Mucosa of descending colon (tissue), 3 donors: ENCODE data around the gene TUBA3E. TPM values are rescaled to one million over a fixed set of nuclear protein-coding genes. Genes with fewer than 3 reads are reported as not detected.
"Not testable (repeated sequence)": the region's sequence is repeated elsewhere in the genome, so short reads cannot be mapped to it uniquely, and the experiment has no call there.

Experiments
- ATAC-seq: fragments of 200-7000 bp; cut with Tn5 transposase; one replicate; pipeline ENCODE4 v1.9.1; 2020; ENCODE audit warnings: mild to moderate bottlenecking, moderate library complexity
- DNase-seq, 3 donors: peaks; one replicate each; pipeline ENCODE4 v3.0.0-alpha.2; 2020
- H3K36me3 ChIP-seq: fragments of 200-600 bp; one replicate; pipeline ENCODE4 v1.8.0; 2021; ENCODE audit warnings: low read depth, mild to moderate bottlenecking
- H3K4me1 ChIP-seq: fragments of 200-600 bp; one replicate; pipeline ENCODE4 v1.8.0; 2021; ENCODE audit warnings: low read depth, mild to moderate bottlenecking
- H3K4me3 ChIP-seq: fragments of 200-600 bp; one replicate; pipeline ENCODE4 v1.8.0; 2021; ENCODE audit warnings: mild to moderate bottlenecking
- H3K9me3 ChIP-seq: fragments of 200-600 bp; one replicate; pipeline ENCODE4 v1.8.0; 2021; ENCODE audit warnings: mild to moderate bottlenecking
- intact Hi-C, 2 donors: fragments of 100-400 bp; cut with DNase I in 1 of 2; cut with micrococcal nuclease in 1 of 2; formaldehyde crosslinking; loops; one replicate each; pipeline versions ENCODE4 v1.11.0 to v1.11.1; 2022; cut with DNase I, micrococcal nuclease
- total RNA-seq, 3 donors: library from RNA; stranded (reverse); fragmentation: NEBNext Ultra II Directional in 2 of 3; extraction: Animal tissue kit (Norgen Biotek cat#: 25700) in 2 of 3; gene quantifications; one replicate each; pipeline versions ENCODE4 v1.2.1 to v1.2.4, GENCODE V29; 2021 to 2023
- TF ChIP-seq, protein P1 (sequence below): fragments of 200-600 bp; IDR thresholded peaks from one replicate; pipeline ENCODE4 v1.8.0; 2022; ENCODE audit warnings: antibody characterized with exemption, mild to moderate bottlenecking
- donor health status: DM: no; HTN: no; CAD: no; lungs with moderate emphysema.
- donor health status: DM: no; HTN: no; CAD: no.
- donor health status: DM: no; HTN: yes; CAD: no.

TUBA3E gene
- total RNA-seq, 3 donors from 2014 or later, result not detected

DNA sequence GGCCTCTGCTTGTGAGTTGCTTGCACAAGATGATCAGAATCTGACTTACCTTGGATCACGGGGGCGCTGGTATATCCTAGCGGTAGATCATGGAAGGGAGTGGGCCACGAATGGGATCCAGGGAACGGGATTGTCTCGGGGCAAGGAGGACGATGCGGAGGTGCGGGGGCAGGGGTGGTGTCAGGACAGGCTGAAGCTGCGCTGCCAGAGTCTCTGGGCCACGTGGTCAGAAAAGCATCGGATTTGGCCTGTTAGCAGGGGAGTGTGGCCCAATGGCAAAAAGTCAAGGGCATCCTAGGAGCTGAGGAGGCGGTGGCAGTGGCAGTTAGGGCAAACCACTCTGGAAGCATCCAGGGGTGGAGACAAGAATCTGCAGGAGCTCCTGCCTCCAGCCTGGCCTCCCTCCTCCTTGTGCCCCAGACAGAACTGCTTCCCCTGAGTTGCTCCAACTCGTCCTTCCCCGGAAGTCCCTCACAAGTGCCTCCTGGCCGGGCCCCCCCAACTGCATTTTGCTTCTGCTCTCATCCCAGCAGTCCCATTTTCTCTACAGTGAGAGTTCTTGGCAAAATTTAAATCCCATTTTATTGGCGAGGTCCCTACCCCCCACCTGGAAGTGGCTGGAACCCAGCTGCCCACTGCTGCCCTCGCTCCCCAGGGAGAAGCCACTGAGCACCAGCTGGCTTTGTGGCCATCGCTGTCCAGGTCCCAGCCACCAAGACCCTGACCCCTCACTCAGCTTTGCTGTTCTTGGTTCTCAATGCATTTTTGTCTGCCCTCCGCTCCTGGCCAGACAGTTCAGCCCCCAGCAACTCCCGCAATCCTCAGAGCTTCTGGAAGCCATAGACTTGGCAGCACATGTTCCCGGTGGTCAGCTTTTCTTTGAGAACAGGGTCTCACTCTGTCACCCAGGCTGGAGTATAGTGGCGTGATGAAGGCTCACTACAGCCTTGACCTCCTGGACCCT, 47.8 kb downstream of the TUBA3E start:
- intact Hi-C loops, result no loop called here

DNA sequence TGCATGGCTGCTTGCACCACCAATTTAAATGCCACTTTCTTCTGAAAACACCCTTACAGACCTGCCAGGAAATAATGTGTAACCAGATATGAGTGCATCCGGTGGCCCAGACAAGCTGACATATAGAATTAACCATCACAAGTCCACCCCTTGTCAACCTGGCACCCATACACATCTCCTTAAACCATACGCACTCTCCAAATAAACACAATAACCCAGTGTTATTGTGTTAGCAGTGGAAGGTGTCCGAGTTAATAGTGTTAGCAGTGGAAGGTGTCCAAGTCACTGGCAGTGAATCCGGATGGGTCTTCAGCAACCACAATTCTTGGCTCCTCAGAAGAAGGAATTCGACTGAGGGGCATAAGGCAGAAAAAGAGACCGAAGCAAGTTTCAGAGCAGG, 49.7 kb downstream of the TUBA3E start:
- H3K9me3 ChIP-seq, H3K36me3 ChIP-seq, H3K4me3 ChIP-seq, DNase-seq, H3K4me1 ChIP-seq, intact Hi-C loops, ATAC-seq: not testable (repeated sequence)

More for the DNA sequence above, 47.8 kb downstream of the TUBA3E start:
- no peak overlapping the region for H3K4me3 ChIP-seq
- H3K9me3 ChIP-seq, result no peaks in the 10 kb centered on the region
- TF ChIP-seq, protein P1, sequence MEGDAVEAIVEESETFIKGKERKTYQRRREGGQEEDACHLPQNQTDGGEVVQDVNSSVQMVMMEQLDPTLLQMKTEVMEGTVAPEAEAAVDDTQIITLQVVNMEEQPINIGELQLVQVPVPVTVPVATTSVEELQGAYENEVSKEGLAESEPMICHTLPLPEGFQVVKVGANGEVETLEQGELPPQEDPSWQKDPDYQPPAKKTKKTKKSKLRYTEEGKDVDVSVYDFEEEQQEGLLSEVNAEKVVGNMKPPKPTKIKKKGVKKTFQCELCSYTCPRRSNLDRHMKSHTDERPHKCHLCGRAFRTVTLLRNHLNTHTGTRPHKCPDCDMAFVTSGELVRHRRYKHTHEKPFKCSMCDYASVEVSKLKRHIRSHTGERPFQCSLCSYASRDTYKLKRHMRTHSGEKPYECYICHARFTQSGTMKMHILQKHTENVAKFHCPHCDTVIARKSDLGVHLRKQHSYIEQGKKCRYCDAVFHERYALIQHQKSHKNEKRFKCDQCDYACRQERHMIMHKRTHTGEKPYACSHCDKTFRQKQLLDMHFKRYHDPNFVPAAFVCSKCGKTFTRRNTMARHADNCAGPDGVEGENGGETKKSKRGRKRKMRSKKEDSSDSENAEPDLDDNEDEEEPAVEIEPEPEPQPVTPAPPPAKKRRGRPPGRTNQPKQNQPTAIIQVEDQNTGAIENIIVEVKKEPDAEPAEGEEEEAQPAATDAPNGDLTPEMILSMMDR, result no peak
- H3K36me3 ChIP-seq, result no peaks in the 10 kb centered on the region
- no peaks in the 10 kb centered on the region for H3K4me1 ChIP-seq
- ATAC-seq (no peak), DNase-seq (no peak)

DNA sequence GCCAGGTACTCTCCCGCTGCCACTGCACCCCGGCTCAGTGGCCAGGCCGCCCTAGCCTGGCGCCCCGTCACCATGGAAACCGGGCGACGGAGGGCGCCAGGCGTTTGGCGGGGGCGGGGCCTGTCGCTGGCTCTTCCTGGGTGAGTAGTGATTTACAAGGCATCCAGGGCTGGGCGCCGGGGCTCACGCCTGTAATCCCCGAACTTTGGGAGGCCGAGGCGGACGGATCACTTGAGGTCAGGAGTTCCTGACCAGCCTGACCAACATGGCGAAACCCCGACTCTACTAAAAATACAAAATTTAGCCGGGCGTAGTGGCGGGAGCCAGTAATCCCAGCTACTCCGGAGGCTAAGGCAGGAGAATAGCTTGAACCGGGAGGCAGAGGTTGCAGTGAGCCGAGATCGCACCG, 53.2 kb downstream of the TUBA3E start, which contains the start of gene CCDC74B:
Gene CCDC74B, minus strand, starts transcription at position 107 of the 409 bp plus-strand sequence. CDS start 116 bp downstream, outside the sequence.
- peak; percentile 47 to 67 (median 62) for DNase-seq
- H3K9me3 ChIP-seq, H3K4me1 ChIP-seq, H3K36me3 ChIP-seq, intact Hi-C loops, H3K4me3 ChIP-seq: not testable (repeated sequence)
- ATAC-seq, result peak; percentile 86

DNA sequence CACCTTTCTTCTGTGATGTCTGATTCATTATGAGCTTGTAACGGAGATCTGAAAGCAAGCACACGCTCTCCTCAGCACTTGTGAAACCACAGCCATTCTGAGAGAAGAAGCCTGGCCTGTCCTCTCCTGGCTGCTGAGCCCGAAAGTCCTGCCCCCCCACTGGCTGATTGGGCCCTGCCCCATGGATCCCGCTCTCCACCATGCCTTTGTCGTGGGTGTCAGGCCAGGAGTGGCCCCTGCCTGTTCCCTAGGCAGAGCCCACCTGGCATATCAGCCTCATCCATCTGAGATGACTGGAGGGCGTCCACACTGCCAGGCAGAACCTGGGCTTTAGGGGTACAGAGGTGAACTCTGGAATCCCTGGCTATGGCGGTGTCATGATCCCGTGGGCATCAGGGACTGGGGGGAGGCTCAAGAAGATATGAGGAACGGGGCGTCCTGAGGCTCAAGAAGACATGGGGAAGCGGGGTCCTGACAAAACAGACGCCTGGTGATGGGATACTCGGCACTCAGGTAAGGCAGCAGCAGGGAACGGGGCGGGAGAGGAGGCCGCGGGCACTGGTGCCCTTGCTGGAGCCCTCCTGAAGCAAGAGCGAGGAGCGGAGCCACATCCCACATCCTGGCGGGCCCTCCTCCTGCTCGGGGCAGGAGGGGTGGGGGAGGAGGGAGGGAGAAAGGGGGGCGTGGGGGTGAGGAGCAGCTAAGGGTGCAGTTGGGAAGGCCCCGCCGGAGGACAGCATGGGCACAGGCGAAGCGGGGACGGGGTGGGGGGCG, 54.8 kb downstream of the TUBA3E start:
- intact Hi-C loops, H3K4me1 ChIP-seq, ATAC-seq, H3K9me3 ChIP-seq, H3K4me3 ChIP-seq, H3K36me3 ChIP-seq, DNase-seq: not testable (repeated sequence)

DNA sequence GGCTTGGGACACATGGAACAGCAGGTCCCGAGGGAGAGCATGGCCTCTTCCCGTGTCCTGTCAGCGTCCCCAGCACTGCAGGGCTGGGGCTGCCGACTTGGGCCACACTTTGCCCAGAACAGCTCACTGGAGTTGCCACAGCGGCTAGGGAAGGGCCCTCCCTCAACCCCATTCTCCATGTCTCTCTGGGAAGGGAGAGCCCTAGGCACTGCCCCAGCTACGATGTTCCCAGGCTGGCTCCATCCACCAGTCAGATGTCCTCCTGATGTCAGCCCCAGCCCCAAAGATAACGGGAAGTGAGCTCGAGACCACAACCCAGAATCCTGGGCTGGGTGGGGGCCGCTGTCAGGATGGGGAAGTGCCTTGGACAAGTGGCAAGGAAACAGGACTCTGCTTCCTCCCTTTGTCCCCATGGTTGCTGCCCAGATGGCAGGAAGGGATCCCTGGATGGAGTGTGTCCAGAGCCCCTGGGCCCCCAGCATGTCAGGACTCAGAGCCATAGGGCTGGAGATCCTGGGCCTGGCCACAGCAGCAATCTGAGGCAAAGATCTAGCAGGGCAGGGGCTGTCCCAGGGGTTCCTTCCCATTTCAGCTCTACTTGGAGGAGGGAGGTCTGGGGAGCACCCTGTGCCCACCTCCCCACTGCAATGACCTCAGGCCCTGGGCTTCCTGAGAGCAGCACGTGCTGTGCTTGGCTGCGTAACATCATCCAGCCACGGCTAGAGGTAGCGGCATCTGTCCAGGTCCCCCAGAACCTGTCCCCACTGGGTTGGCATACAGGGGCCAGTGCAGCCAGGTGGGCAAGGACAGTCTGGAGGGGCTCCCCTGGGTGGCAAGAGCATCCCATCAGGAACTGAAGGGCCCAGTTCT, 55.6 kb downstream of the TUBA3E start:
- intact Hi-C loops, result not testable (repeated sequence)

More for the DNA sequence above, 55.6 kb downstream of the TUBA3E start:
- not testable (repeated sequence) for H3K36me3 ChIP-seq, H3K4me3 ChIP-seq, H3K9me3 ChIP-seq, H3K4me1 ChIP-seq, ATAC-seq
- peak in 1 of 3 donors; percentile 18 for DNase-seq

Other genes starting within 250 kb of the TUBA3E start
- under 1 TPM in 2 of 3 donors, not detected in 1; 0.17 to 0.35 TPM for gene RAB6C, start 218.8 kb downstream of the TUBA3E start, total RNA-seq
- not detected for gene POTEF, start 69.2 kb downstream of the TUBA3E start, total RNA-seq
- gene CCDC74B, start 53.3 kb downstream of the TUBA3E start, total RNA-seq, result 1 to 10 TPM in 1 of 3 donors, under 1 TPM in 2; 0.12 to 1.6 (median 0.63) TPM
- gene SMPD4, start 16.8 kb downstream of the TUBA3E start, total RNA-seq, result 10 to 100 TPM; 37.9 to 41.5 (median 38.2) TPM
- 100 to 1,000 TPM; 171 to 215 (median 210) TPM for gene MZT2B, start 16.2 kb downstream of the TUBA3E start, total RNA-seq
- 10 to 100 TPM; 52.7 to 70.4 (median 56.0) TPM for gene IMP4, start 144.5 kb upstream of the TUBA3E start, total RNA-seq
- 100 to 1,000 TPM; 115 to 197 (median 120) TPM for gene PTPN18, start 157.6 kb upstream of the TUBA3E start, total RNA-seq